Stimulated activated CD4-positive, alpha-beta T cell treated with anti-CD3 and anti-CD28 coated beads, Interleukin-2, amount 100 ng/mL, for 48 hours (primary cell): ENCODE measurements around the gene MBD6.

ENCODE experiments used
- DNase-seq, 2 donors: peaks; one replicate each; pipeline ENCODE4 v3.0.0-alpha.2; 2020

The MBD6 gene

GRCh38 chr12:57531836-57532235, 9.2 kb downstream of the MBD6 start:
- DNase-seq = no peak

GRCh38 chr12:57533108-57533507, 10.5 kb downstream of the MBD6 start:
- DNase-seq = no peak

- no peak for DNase-seq
Measured at GRCh38 chr12:57534250-57534649, 11.6 kb downstream of the MBD6 start.

GRCh38 chr12:57534991-57535543, 12.4 kb downstream of the MBD6 start:
- DNase-seq = no peak

- no peak for DNase-seq
Measured at GRCh38 chr12:57535764-57536596, 13.4 kb downstream of the MBD6 start.

- no peak for DNase-seq
Measured at GRCh38 chr12:57536597-57536942, 13.9 kb downstream of the MBD6 start.

GRCh38 chr12:57539134-57539768, 16.6 kb downstream of the MBD6 start:
- no peak for DNase-seq

GRCh38 chr12:57541001-57541400, 18.4 kb downstream of the MBD6 start:
- no peak for DNase-seq

GRCh38 chr12:57541717-57542116, 19.1 kb downstream of the MBD6 start:
- no peak for DNase-seq

- no peak for DNase-seq
Measured at GRCh38 chr12:57543581-57543980, 21.0 kb downstream of the MBD6 start.

GRCh38 chr12:57545809-57546437, 23.3 kb downstream of the MBD6 start:
- DNase-seq = no peak

- peak; percentile 88 to 89 for DNase-seq
Measured at GRCh38 chr12:57546438-57547287, 24.0 kb downstream of the MBD6 start, which contains the start of gene DCTN2. Gene DCTN2 (minus strand): TSS chr12:57547192. CDS start chr12:57547063, 129 bp downstream.

GRCh38 chr12:57547288-57548012, 24.8 kb downstream of the MBD6 start:
- DNase-seq = no peak

GRCh38 chr12:57548013-57548315, 25.3 kb downstream of the MBD6 start:
- DNase-seq = no peak

GRCh38 chr12:57548488-57548887, 25.9 kb downstream of the MBD6 start:
- no peak for DNase-seq

- no peak for DNase-seq
Measured at GRCh38 chr12:57549203-57549908, 26.7 kb downstream of the MBD6 start.

GRCh38 chr12:57549909-57550640, 27.5 kb downstream of the MBD6 start, which contains the start of gene KIF5A:
Gene KIF5A (plus strand): TSS chr12:57550044. CDS start chr12:57550272, 228 bp downstream.
- peak; percentile 52 to 59 for DNase-seq

- DNase-seq = no peak
Measured at GRCh38 chr12:57550641-57551549, 28.3 kb downstream of the MBD6 start.

GRCh38 chr12:57551637-57552305, 29.1 kb downstream of the MBD6 start:
- DNase-seq = no peak
